HG02763 (cell line): Measurements from ENCODE around the gene EXOC6B.
A peak's percentile ranks its signal among the peaks of the same experiment; 100 is the strongest.

Experiments used
- ATAC-seq: cut with Tn5 transposase; IDR thresholded peaks from one replicate; pipeline ENCODE4 v1.9.1; 2021; ENCODE audit warnings: mild to moderate bottlenecking, moderate library complexity; ENCODE audit not compliant: unreplicated experiment

EXOC6B gene

GRCh38 chr2:72394541-72395070, 431.2 kb downstream of the EXOC6B start:
- ATAC-seq = no peak

DNA sequence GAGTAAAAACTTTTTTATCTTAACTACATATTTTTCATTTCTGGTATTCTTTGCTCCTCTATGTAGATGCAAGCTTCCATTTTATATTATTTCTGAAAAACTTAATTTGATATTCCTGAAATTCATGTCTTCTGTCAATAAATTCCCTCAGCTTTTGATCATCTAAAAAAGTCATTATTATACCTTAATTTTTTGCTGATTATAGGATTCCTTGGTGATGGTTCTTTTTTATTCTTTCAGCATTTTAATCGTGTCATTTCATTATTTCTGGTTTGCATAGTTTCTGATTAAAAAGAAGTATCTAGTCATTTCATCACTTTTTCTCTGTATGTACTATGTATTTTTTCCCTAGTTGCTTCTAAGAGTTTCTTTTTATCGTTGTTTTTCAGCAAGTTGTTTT, 436.4 kb downstream of the EXOC6B start:
- no peak for ATAC-seq

- ATAC-seq = no peak
Measured at GRCh38 chr2:72388263-72388662, 437.6 kb downstream of the EXOC6B start.

DNA sequence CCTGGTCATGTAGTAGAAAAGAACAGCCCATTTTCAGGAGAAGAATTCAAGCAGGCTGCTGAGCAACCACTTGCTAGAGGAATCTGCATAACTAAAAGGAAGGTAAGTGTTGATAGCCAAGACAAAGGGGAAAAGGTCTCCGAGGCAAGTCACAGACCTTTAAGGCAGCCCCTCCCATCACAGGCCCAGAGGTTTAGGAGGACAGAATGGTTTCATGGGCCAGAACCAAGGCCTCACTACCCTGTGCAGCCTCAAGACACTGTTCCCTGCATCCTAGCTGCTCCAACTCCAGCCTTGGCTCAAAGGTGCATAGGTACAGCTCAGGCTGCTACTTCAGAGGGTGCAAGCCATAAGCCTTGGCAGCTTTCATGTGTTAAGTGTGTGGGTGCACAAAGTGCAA, 439.5 kb downstream of the EXOC6B start:
- ATAC-seq = no peak

- no peak for ATAC-seq
Measured at GRCh38 chr2:72378753-72379348, 447.0 kb downstream of the EXOC6B start.

GRCh38 chr2:72367530-72368225, 458.2 kb downstream of the EXOC6B start:
- no peak for ATAC-seq

DNA sequence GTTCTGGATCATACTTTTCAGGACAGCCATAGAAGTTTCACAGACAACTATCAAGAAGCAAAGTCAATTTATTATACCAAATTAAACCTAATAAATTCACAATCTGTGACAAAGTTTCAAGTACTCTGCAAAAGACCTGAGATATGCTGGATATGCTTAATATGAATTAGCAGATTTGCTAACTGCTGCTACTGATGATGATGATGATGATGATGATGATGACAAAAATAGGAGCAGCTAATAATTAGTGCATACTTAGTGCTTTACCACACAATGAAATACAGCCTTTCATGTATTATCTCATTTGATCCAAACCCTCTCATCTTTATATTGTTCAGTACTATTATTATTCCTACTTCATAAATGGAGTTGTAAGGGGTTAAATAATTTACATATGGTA, 462.4 kb downstream of the EXOC6B start:
- no peak for ATAC-seq

DNA sequence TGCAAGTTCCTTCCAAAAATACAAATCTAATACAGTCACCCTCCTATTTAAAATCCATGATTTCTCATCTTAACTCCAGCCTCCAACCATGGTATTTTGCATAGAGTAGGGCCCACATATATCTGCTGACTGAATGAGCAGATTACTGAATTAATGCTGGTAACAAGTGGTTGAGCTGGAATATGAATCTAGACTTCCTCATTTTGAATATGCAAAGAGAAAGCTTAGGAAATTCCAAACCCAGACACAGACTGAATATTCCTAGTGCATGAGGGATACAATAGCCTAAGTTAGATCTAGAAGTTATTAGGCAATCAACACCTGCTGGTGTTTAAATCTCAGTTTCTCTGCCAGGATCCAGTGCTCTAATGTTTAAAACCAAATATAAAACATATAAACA, 463.1 kb downstream of the EXOC6B start:
- ATAC-seq = no peak

DNA sequence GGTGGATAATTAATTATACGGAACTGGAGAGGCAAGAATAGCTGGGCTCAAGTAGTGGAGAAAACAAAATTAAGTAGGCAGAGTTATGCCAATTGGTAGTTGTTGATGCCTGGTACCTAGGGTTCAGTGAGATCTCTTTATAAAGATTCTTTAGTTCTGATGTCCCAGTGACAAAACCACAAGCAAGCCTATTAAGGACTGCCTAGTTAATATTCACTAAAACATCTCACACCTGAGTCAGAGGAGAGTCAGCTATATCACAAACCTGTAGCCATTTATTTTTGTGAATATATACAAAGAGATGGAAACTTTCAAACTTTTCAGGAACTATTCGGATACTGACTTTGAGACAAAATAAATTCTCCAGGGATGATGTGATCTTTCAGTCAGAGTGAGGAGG, 464.3 kb downstream of the EXOC6B start:
- no peak for ATAC-seq

DNA sequence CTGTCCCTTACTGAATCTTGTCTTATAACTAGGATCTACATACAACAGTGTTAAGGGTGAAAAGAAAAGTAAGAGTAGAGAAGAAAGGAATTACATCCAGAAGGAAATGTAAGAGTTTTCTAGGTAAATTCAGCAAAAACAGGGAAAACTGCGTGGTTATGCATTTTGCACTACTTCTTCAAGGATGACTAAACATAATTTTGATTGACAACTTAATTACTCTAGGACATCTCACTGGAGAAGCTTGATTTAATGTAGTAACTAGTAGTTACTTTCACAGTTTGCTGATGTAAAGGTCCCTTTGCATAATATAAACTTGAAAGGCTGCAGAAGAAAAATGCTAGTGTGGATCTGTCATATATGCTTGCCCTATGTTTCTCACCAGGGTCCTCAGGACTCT, 464.8 kb downstream of the EXOC6B start:
- no peak for ATAC-seq

GRCh38 chr2:72350852-72351251, 475.0 kb downstream of the EXOC6B start:
- no peak for ATAC-seq

- ATAC-seq = no peak
Measured at GRCh38 chr2:72349016-72349415, 476.8 kb downstream of the EXOC6B start.

- no peak for ATAC-seq
Measured at GRCh38 chr2:72347081-72347480, 478.8 kb downstream of the EXOC6B start.

DNA sequence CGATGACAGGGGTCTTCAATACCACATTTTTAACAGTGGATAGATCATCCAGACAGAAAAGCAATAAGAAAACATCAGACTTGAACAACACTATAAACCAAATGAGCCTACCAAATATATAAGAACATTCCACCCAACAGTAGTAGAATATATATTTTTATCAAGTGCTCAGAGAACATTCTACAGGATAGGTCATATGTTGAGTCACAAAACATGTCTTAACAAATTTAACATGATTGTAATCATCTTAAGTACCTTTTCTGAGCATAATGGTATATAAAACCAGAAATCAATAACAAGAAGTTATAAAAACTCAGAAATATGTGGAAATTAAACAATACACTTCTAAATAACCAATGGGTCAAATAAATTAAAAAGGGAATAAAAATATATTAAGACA, 484.2 kb downstream of the EXOC6B start:
- no peak for ATAC-seq

DNA sequence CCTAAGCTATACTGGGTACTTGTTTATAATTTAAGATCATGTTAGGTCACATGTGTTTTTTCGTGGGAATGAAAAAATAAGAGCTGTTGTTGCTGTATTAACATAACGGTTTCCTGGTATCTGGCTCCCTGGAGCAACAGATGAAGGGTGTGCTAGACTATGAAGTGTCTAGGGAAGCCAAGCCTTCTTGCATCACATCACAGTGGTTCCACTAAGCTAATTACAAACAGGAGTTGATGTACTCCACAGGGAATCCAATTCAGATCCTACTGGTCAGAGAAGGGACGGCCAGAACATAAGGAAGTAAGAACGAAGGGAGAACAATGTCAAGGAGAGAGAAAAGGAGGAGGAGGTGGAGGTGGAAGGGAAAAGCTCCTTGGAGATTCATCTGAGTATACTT, 485.2 kb downstream of the EXOC6B start:
- no peak for ATAC-seq

GRCh38 chr2:72338076-72338475, 487.8 kb downstream of the EXOC6B start:
- ATAC-seq = no peak

DNA sequence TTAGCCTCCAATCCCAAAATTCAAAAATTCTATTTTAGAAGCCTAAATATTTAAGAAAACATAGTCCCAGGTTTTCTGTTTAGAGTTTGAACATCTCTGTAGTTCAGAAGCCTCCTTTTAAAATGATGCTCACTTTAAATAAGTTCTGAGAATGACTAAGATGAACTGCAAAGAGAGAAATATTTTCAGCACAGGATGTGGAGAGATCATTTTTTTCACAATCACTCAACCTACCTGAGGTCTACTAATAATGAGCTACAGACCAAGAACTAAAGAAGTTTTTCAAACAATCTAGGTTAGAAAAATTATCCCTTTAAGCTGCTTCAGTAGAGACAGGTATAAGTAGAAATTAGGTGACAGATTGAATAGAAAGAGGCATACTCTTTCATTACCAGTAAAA, 493.1 kb downstream of the EXOC6B start:
- no peak for ATAC-seq

DNA sequence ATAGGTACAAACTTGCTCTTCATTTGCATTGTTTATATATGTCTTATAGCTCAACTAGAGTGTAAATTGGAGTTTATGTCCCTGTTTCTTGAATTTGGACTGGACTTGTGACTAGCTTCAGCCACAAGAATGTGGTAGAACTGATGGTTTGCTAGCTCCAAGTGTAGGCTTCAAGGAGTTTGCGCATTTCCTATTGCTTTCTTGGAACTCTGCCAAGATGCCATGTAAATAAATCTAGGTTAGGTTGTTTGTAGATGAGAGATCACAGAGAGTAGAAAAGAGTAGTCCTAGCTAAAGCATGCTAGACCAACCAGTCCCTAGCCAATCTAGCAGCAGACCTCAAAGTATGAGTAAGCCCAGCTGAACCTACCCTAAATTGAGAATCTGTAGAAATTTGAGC, 495.2 kb downstream of the EXOC6B start:
- ATAC-seq = no peak

GRCh38 chr2:72326759-72327158, 499.1 kb downstream of the EXOC6B start:
- ATAC-seq = no peak

DNA sequence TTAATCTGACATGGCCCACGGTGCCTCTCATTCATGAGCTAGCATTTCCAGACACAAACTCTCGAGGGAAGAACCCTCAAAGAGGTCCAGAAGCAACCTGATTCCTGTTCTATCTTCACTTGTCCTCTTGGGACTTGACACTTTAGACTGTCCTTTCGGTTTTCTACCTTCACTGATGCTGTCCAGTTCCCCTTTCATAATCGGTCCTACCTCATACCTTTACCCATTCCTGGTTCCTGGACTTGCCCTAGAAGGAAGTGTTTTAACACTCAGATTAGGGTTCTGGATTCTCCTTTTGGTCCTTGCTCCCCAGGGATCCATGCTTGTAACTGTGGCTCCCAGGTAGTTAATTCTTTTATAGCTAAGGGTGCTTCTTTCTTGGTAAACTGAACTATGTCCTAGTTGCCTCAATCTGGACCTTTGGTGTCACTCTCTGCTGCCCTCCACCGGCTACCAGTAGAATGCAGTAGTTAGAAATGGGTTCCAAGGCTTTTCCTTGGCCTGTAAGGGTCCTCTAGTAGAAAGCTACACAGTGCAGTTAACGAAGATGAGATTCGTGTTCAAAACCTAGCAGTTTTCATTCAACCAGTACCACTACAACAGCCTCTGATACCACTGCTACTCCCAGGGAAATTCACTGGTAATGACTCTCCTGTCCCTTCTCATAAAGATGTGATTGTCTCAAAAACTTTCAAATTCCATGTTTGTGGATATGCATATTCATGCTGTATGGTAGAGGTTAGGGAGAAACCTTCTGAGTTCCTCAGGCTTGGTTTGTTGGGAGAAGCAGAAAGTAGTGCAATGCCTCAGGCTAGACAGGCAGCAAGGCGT, 500.0 kb downstream of the EXOC6B start:
- ATAC-seq = peak; percentile 64

- no peak for ATAC-seq
Measured at GRCh38 chr2:72316774-72317173, 509.1 kb downstream of the EXOC6B start.
